IMR-90 (cell line): ENCODE measurements around the gene LRIT2.

Experiments
- CTCF ChIP-seq: conservative IDR thresholded peaks from 2 replicates; pipeline ENCODE4 v1.5.1; 2012; ENCODE audit warnings: mild to moderate bottlenecking, low read depth, low read length, improper control_type of control experiment
- USF2 ChIP-seq: fragments of 150-350 bp; IDR thresholded peaks from 2 replicates; pipeline ENCODE4 v1.6.1; 2017; ENCODE audit warnings: mild to moderate bottlenecking, antibody characterized with exemption, low read length, low read depth

- TF ChIP-seq CTCF (no peak), USF2 (no peak)
Observed at GRCh38 chr10:84175436-84175835, 49.9 kb downstream of the LRIT2 start.
